HG02870 (cell line): ENCODE measurements around the gene C1orf21.
"Not testable (repeated sequence)": the region's sequence is repeated elsewhere in the genome, so short reads cannot be mapped to it uniquely, and the experiment has no call there.

Experiments
- ATAC-seq: cut with Tn5 transposase; IDR thresholded peaks from one replicate; pipeline ENCODE4 v1.9.1; 2021; ENCODE audit warnings: mild to moderate bottlenecking, moderate library complexity; ENCODE audit not compliant: unreplicated experiment

Gene C1orf21, protein sequence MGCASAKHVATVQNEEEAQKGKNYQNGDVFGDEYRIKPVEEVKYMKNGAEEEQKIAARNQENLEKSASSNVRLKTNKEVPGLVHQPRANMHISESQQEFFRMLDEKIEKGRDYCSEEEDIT

DNA sequence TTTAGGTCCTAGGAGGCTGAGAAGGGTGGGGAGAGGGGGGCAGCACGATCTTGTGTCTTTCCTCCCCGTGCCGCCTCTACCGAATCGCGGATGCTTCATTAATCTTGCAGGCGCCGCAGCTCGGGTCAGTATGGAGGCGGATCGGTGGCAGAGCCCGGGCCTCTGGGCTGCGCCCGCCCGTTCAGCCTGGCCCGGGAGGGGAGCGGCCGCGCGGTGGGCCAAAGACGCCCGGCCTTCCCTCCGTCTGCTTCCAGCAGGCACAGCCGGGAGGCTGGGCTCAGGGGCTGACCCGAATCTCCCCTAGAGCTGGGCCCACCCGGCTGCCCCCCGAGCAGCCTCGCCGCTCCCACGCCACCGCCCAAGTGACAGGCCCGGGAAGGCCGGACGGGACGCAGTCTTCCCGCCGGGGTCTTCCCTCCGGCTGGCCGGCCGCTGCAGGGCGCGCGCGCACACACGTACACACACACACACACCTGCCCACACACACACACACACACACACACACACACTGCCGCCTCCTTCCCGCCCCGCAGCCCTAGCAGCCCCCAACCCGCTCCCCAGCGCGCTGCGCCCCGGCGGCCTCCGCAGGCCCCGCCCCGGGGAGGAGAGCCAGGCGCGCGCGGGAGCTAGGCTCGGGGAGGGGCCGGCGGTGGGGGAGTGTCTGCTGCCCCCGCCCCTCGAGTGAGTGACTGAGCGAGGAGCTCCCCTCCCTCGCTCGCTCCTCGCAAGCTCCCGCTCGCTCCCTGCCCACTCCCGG lies at the start of gene C1orf21:
TSS of gene C1orf21 (plus strand) at position 718 of the 757 bp plus-strand sequence. CDS start 90,481 bp downstream, outside the sequence.
- peak; percentile 82 for ATAC-seq

GRCh38 chr1:184337865-184338264 lies 49.0 kb upstream of the C1orf21 start:
- ATAC-seq = not testable (repeated sequence)

DNA sequence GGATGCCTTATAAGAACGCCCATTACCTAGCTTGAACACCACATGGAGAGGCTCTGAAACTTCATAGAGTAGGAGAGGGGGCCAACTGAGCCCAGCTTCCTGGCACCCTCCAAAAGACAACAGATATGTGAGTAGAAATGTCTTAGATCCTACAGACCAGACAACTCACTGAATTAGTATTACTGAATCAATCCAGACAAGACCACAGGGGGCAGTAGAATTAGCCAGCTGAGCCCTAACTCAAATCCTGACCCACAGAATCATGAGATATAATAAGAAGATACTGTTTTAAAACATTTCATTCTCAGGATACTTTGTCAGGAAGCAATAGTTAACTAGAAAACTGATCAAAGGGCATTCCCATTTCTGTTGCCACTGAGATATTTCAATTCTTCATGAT lies 45.8 kb upstream of the C1orf21 start:
- no peak for ATAC-seq

DNA sequence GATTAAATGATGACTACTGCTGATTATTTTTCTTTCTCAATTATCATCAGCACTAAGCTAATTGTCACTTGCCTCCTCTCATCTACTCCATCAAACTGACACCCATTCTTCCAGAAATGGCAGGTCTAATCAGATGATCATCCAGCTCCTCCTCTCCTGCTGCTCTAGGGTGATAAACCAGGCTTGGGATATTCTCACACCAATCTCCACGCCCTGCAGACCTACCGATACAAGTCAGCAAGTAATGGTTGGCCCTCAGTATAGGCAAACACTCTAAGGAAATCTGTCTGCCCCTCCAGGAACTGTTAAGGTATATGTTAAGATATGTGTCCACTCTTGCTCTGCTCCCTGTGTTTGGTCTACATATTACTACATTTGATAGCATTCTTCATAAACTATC lies 36.3 kb upstream of the C1orf21 start:
- no peak for ATAC-seq

- no peak for ATAC-seq
Observed at GRCh38 chr1:184351416-184351975, 35.3 kb upstream of the C1orf21 start.

GRCh38 chr1:184352776-184353175 lies 34.1 kb upstream of the C1orf21 start:
- no peak for ATAC-seq

- no peak for ATAC-seq
Observed at GRCh38 chr1:184354719-184355118, 32.1 kb upstream of the C1orf21 start.

DNA sequence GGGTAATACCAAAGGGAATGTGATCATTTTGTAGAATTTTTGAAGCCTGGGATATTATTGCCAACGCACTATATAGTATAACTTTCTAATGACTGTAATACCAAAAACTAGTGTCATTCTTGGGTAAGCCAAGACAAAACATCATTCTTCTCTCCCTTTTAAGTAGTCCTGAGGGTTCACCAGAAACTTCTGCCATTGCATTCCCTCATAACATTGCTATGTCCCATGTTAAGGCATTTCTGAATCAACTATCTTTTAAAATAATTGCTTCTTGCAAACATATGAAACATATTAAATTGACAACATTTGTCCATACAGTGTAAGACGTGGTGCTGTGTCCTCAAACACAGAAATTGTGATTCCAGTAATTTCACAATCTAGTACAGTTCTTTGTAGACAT lies 29.9 kb upstream of the C1orf21 start:
- no peak for ATAC-seq

GRCh38 chr1:184358256-184358655 lies 28.6 kb upstream of the C1orf21 start:
- ATAC-seq = no peak

- peak; percentile 66 for ATAC-seq
Observed at GRCh38 chr1:184359909-184360308, 26.9 kb upstream of the C1orf21 start.

DNA sequence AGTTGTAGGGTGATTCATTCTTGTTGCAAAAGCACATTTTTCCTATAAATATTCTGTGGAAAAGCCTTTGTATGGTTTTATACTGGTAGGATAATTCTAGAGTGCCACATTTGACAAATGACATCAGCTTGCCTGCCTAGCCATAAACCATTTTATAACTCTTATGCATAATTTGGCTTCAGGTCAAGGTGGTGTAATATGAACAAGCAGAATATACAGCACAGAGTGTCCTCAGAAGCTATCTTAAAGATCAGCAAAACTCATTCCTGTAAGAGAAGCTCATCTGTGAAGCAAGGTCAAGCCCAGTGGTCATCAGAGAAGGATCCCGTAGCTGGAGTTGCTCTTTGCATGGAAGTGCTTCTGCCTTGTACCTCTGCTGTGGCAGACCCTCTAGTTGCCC lies 24.0 kb upstream of the C1orf21 start:
- ATAC-seq = no peak

DNA sequence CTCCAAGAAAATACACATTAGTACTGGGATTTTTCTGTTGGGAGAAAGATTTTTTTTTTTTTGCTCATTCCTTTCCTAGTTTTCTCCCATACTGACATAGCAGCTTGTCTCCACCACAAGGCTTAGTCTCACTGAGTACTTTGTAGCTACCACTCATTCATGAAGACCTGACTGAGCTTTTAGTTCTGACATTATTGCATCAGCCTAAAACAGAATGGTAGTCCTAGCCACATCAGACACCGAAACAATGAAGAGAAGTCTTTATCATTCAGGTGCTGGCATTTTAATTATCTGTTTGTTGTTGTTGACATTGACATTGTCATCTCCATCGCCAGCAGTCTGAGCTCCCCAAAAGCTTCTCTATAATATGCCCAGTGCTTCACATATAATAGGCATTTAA lies 21.1 kb upstream of the C1orf21 start:
- no peak for ATAC-seq

- no peak for ATAC-seq
Observed at GRCh38 chr1:184366997-184367396, 19.8 kb upstream of the C1orf21 start.

- no peak for ATAC-seq
Observed at GRCh38 chr1:184367427-184368038, 19.3 kb upstream of the C1orf21 start.

- no peak for ATAC-seq
Observed at GRCh38 chr1:184368354-184368753, 18.5 kb upstream of the C1orf21 start.

- no peak for ATAC-seq
Observed at GRCh38 chr1:184370850-184371249, 16.0 kb upstream of the C1orf21 start.

DNA sequence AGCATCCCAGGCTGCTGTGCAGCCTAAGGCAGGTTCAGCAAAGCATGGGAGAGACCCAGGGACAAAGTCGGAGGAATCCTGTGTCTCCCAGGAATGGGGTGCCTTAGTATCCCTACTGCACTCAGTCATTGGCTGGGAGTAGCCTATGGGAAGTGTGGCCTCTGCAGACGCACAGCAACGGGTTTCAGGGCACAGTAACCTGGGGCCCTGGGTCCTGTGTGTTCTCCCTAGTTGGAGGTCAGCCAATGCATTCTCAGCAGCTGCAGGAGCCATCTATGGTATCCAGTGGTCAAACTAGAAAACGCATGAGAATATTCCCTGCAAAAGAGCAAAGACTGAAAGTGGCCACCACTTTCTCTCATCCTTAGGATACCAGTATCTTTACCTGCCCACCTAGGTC lies 13.7 kb upstream of the C1orf21 start:
- ATAC-seq = no peak

GRCh38 chr1:184376369-184376768 lies 10.5 kb upstream of the C1orf21 start:
- ATAC-seq = no peak

- no peak for ATAC-seq
Observed at GRCh38 chr1:184379111-184379752, 7.6 kb upstream of the C1orf21 start.

GRCh38 chr1:184380468-184380867 lies 6.4 kb upstream of the C1orf21 start:
- ATAC-seq = no peak

DNA sequence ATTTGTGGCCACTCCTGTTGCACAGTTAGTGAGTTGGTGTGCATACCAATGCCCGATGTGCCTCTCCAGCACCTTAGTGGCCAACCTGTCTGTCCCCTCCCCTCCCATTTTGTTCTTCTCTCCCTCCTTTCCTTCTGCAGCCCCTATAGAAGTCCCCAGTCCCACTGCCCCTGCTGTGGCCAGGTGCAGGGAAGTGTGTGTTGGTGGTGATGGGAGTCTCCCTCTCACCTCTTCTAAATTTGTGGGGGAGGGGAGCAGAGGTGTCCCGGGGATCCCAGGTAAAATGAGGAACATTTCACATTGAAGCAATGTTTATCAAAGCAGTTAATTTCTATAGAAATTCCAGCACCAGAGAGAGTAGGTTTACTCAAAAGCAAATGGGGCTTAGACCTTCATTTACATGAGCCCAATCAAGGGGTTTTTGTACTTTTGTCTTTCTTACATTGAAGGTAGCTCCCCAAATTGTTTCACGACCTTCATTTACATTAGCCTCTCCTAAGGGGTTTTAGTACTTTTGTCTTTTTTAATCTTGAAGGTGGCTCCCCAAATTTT lies 3.0 kb upstream of the C1orf21 start:
- no peak for ATAC-seq
